GM21786 (cell line): ENCODE measurements around the gene ACAD10.

Experiments used
- ATAC-seq: cut with Tn5 transposase; IDR thresholded peaks from one replicate; pipeline ENCODE4 v1.9.1; 2021; ENCODE audit not compliant: unreplicated experiment

ACAD10 gene

DNA sequence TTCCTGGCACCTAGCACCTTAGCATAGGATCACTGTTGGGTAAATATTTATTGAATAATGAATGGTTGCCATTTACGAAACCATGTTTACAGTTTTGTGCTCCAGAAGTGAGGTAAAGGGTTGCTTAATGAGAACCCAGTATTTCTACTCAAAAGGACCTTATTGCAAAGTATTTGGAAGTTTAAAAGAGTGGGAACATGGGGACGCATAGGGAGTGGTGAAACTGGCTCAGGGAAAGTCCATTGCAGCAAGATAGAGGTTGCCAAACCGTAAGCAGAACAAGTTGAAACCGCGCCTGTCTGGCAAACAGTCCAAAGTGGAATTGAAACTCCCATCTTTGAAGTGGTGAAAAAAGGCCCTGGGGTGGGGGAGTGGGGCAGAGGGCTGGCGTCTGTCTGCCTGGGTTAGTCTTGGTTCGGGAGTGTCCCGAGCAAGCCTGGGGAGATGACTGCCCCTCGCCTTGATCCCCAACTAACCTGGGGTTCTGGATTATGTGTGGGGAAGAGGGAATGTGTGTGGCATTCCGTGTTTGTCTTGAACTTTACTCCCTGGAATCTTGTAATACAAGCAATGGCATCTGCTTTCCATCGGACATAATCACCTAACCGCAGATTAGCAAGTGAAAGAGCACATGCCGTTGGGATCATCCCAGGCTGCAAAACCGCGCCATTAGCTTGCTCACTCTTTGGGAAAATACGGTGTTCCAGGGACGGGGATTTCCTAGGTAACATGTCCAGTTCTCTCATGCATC lies 88.1 kb downstream of the ACAD10 start:
- ATAC-seq: peak; percentile 69

DNA sequence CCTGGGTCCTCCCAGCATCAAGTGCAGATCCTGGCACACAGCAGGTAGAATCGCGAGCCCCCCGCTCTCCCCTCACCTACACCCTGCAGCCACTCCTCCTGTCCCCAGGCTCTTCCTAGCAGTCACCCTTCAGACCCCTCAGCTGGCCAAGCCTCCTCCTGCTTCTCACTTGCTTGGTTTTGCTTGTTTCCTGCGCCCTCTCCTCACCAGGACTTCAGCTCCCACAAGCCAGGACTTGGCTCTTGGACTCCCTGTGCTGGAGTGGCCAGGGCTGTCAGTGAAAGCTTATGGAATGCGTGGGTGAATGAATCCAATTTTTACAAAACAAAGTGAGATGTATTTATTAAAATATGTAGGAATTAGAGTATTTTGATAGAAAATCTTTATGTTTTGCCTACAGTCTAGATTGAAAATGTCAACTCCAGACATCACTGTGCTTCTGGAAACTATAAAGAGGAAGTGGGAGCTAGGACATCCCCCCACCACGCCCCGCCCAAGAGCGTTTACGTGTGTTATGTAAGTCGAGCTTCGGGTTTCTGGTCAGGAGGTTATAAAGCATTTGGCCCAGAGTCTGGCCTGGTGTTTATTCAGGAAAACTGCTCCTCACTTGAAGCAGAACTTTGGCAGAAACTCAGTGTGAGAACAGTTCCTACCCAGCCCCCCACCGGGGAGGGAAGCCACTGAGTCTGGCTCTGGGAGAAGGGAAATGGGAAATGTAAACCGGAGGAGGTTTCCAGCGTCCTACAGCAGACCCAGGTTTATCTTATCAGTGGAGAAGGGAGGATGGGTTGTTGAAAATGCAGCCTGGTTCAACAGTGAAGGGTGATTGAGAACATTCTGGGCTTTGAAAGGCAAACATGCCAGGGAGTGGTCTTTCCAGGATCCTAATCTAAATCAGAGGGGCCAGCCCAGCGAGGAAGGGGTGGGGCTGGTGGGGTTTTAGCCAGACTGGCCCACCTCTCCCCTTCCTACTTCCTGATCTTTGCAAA lies 89.6 kb downstream of the ACAD10 start:
- peak; percentile 69 for ATAC-seq

DNA sequence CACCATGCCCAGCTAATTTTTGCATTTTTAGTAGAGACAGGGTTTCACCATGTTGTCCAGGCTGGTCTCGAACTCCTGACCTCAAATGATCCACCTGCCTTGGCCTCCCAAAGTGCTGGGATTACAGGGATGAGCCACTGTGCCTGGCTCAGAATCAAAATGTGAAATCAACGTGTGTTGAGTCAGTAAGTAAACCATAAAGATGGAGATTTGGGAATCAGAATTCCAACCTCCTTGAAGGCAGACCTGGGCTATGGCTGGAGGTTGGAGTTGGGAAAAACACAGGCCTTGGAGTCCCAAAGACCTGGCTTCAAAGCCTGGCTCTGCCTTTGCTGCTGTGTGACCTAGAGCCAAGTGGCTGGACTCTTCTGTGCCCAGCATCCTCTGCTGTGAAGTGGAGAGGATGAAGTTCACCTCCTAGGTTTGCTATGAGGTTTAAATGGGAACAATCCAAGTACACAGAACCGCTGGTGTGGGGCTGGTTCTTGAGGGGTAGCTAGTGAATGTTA lies 91.0 kb downstream of the ACAD10 start:
- ATAC-seq: no peak

DNA sequence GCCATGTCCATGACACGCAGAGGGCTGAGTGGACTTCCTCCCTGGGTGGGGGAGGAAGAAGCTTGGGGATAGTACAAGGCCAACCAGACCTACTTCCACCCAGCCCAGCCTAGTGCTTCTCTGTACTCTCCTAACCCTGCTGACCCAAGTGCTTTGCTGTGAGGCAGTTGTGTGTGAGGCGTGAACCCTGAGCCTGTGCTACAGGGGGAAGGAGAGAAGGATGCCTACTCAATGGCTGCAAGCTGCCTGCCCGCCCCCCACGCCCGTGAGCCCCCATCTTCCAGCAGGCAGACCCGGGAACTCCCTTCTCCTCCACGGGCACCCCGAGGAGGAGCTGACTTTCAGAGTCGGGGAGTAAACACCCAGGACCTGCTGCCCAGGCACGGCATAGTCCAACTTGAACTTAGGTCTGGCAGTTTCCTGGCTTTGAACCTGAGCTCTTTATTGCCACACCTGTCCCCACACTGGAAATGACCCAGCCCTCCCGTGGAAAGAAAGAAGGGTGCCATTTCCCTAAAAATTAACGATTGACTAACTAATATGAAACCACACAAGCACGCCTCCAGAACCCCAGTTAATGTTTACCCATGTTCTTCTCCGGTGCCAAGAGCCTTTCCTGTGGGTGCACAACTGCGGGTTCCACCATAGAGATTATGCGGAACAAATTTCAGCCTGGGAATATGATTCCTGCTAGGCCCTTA lies 91.6 kb downstream of the ACAD10 start:
- no peak for ATAC-seq

DNA sequence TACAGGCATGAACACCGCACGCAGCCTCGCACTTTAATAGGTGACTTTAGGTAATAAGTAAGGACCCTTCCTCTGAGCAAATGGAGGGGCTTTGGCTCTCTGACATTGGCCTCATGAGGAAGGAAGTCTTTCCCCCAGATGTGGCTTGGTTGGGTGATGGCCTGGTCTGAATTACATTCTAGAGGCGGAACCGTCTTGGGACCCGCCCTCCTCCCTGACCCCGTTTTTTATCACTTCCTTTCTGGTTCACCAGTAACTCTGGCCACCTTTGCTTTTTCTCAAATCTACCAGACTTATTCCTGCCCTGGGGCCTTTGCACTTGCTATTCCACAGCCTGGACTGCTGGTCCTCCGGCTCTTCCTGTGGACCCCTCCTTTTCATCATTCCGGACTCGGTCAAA lies 94.3 kb downstream of the ACAD10 start:
- ATAC-seq: no peak

DNA sequence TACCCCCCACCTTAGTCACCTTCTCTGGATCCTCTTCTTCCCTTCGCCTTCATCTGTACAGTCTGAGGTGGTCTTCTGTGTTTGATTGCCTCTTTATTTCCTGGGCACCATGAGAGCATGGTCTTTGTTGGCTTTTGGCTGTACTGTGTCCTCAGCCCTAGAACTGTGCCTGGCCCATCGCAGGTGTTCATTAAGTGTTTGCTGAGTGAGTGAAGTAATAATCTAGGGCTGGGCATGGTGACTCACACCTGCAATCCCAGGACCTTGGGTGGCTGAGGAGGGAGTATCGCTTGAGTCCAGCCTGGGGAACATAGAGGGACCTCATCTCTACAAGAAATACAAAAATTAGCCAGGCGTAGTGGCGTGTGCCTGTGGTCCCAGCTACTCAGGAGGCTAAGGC lies 94.8 kb downstream of the ACAD10 start:
- no peak for ATAC-seq

DNA sequence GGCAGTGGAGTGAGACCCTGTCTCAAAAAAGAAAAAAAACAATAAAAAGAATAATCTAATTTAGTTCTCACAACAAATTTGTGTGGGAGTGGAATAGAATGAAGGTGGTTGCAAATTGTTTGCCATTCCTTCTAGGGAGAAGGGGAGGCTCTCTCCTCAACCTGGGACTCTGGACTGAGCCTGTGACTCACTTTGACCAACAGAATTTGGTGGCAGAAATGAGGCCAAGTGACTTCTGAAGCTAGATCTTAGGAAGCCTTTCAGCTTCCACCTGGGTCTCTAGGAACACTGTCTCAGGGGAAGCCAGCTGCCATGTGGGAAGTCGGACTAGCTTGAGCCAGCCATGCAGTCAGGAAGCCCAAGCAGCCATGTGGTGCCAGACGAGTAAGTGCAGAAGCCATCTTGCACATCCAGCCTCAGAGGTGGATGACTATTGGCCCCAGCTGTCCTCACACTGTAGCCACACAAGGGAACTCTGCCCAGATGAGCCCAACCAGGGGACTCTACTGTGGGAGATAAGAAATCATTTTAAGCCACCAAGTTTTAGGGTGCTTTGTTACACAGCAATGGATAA lies 95.3 kb downstream of the ACAD10 start:
- ATAC-seq: no peak

DNA sequence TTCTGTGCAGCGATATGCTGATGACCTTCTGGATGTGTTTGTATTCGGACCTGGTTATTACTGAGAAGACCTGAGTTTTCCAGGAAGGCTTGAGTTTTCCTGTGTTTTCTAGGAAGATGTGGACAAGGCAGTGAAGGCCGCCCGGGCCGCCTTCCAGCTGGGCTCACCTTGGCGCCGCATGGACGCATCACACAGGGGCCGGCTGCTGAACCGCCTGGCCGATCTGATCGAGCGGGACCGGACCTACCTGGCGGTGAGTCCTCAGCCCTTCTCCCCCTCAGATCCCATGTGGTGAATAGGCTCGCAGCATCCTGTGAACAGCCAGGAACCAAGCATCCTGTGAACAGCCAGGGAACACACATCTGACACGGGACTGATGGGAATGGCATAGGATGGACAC lies 97.2 kb downstream of the ACAD10 start:
- no peak for ATAC-seq

DNA sequence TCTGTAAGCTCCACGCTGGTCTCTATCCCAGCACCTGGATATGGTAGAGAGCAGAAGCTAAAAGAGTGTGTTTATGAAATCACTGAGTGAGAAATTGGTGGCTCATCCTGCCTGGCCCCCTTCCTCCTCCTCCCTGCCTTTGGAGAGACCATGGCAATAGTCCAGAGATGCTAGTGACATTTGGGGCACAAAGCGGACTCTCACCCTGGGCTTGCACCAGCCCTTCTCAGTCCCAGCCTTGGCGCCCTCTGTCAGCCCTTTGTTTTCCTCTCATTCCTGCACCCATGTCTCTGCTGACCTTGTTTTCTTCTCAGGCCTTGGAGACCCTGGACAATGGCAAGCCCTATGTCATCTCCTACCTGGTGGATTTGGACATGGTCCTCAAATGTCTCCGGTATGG lies 99.1 kb downstream of the ACAD10 start:
- no peak for ATAC-seq

DNA sequence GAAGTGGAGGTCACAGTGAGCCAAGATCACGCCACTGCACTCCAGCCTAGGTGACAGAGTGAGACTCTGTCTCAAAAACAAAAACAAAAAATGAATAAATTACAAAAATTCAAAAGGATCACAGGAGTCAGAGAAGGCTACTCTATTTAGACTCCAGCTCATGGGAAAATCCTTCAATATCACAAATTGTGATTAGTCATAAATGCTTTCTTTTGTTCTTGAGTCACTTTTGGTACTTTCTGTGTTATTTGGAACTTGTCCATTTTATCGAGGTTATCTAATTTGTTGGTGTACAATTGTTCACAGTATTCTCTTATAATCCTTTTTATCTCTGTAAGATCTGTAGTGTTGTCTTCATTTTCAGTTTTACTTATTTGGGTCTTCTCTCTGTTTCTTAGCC lies 99.8 kb downstream of the ACAD10 start:
- no peak for ATAC-seq

DNA sequence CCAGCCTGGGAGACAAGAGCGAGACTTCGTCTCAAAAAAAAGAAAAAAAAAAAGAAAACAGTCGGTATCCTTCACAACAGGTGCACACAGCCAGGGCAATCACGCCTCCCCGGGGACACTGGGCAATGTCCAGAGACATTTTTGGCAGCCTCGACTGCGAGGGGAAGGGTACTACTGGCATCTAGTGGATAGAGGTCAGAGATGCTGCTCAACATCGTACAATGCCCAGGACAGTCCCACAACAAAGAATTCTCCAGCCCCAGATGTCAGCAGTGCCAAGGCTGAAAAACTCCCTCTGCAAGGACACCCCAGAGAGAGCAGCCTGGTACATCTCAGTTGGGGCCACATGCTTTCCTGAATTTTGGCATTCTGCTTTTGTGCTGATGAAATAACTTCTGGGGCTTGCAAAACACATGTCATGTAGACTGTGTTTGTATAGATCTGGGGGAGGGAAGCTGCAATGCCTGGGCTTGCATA lies 102.4 kb downstream of the ACAD10 start:
- ATAC-seq: no peak

DNA sequence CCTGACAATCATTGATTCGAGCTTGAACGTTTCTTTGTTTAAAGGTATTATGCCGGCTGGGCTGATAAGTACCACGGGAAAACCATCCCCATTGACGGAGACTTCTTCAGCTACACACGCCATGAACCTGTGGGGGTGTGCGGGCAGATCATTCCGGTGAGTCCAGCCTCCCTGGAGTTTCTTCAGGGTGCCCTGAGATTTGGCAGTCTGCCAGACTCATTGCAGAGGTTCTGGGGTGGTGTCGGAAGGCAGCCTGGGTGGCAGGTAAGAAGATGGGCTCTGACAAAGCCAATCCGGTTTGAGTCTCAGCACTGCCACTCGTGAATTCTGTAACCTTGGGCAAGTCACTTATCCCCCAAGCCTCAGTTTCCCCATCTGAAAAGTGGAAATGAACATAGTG lies 103.9 kb downstream of the ACAD10 start:
- ATAC-seq: no peak

DNA sequence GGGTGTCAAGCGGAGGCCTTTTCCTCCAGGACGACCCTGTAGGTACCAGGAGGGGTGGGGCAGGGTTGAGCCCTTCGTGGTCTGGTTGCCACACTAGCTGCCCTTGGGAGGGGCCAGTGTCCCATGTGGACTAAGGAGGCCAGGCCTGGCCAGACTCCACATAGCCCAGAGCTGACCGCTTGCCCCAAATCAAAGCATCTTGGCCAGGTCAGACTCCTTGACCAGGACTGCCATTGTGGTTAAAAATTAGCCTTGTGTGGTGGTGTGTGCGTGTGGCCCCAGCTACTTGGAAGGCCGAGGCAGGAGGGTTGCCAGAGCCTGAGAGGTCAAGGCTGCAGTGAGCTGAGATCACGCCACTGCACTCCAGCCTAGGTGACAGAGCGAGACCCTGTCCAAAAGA lies 105.7 kb downstream of the ACAD10 start:
- ATAC-seq: no peak

DNA sequence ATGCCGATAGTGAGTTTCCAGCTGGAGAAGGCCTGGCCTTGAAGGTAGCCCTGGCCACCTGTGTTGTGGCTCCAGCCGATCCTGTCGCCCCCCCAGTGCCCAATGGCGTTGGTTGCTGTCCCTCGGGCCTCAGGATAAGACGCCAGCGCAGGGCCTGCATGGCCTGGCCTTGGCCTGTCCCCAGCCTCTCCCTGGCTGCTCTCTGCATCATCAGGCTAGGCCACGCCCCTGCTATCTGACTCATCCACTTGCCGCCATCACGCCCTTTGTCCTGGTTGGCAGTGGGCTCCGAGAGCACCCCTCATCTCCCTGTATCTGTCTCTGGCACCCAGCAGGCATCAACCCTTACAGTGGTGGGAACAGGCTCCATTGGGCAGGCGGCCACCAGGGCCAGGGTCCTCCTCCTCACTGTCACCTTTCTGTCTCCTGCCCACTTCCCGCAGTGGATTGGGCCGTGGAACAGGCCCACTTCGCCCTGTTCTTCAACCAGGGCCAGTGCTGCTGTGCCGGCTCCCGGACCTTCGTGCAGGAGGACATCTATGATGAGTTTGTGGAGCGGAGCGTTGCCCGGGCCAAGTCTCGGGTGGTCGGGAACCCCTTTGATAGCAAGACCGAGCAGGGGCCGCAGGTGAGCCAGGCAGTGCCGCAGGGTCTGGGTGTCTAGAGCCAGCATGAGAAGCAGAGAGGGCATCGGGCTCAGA lies 106.5 kb downstream of the ACAD10 start:
- no peak for ATAC-seq

DNA sequence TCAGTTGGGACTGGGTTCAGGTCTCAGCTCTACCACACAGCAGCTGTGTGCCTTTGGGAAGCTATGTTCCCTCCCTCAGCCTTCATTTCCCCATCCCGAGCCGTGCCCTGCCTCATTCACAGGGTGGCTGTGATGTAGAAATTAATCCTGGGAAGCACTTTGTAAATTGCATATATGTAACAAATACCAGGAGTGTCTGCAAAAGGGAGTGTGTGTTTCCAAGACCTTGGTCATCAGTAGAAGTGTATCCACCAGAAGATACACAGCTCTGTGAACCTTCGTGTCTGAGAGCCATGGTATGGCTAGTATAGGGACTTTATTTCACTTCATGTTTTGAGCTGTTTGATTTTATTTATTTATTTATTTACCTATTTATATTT lies 107.0 kb downstream of the ACAD10 start:
- ATAC-seq: no peak

DNA sequence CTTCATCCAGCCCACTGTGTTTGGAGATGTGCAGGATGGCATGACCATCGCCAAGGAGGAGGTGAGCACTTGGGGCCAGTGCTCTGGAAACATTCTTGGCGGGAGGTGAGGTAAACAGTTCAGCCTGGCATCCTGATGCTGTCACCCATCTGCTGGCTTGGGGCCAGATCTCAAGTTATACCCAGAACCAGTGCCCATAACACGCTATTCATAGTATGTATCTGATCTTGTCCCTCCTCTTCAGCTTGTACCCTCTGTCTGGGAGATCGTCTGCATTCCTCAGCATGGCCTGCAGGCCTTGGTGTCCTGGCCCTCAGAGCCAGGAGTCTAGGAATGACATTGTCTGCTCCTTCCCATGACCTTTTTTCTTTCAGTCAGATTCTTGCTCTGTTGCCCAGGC lies 112.3 kb downstream of the ACAD10 start:
- ATAC-seq: no peak

DNA sequence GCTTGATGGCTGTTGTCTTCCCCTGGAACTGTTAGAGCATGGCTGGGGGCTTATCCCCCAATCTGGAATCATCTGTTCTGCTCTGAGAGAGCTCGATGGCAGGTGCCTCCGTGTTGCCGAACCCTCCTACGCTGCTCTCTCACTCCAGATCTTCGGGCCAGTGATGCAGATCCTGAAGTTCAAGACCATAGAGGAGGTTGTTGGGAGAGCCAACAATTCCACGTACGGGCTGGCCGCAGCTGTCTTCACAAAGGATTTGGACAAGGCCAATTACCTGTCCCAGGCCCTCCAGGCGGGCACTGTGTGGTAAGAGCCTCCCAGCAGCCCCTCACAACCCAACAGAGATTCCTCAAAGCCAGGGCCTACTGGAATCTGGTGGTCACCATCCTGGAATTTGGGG lies 113.9 kb downstream of the ACAD10 start:
- no peak for ATAC-seq

DNA sequence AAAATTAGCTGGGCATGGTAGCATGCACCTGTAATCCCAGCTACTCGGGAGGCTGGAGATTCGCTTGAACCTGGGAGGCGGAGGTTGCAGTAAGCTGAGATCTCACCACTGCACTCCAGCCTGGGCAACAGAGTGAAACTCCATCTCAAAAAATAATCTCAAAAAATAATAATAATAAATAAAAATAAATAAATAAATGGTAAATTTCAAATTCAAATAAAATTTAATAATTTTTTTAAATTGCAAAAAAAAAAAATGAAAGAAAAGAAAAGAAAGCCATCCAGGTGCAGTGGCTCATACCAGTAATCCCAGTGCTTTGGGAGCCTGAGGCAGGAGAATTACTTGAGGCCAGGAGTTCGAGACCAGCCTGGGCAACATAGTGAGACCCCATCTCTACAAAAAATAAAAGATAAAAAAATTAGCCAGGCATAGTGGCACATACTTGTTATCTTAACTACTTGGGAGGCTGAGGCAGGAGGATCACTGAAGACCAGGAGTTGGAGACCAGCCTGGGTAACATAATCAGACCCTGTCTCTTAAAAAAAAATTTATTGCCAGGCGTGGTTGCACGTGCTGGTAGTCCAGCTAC lies 117.3 kb downstream of the ACAD10 start:
- no peak for ATAC-seq

DNA sequence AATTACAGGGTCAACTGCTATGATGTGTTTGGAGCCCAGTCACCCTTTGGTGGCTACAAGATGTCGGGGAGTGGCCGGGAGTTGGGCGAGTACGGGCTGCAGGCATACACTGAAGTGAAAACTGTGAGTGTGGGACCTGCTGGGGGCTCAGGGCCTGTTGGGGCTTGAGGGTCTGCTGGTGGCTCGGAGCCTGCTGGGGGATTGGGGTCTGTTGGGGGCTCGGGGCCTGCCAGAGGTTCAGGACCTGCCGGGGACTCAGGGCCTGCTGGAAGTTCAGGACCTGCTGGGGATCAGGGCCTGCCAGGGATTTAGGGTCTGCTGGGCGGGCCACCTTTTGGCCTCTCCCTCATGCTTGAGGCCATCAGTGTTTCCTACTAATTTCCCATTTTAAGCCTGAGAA lies 118.0 kb downstream of the ACAD10 start:
- no peak for ATAC-seq

DNA sequence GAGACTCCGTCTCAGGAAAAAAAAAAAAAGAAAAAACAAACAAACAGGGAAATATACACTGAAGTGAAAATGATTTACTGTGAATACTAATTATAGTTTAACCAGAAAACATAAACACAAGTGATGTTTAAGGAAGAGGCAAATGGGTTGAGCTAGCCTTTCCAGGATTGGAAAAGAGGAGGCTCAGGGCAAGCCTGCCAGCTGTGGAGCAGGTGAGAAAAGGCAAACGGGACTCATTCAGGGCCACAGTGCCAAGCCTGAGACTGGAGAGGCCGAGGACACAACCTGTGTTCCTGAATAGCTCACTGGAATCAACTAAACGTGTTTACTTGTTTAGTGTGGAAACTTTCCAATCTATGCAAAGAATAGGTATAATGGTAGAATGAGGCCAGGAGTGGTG lies 120.5 kb downstream of the ACAD10 start:
- ATAC-seq: no peak
